Type B pancreatic cell (in vitro differentiated cells): ENCODE data around the gene FAM20C. TPM values are rescaled to one million over a fixed set of nuclear protein-coding genes. Genes with fewer than 3 reads are reported as not detected.

ENCODE experiments used
- DNase-seq: peaks from one replicate; pipeline ENCODE4 v3.0.0; 2021; ENCODE audit warnings: mixed read lengths; ENCODE audit not compliant: unreplicated experiment; ENCODE audit errors: extremely low spot score
- H3K27ac Mint-ChIP-seq: 2 replicates; pipeline ENCODE4 v1.8.0; 2021; ENCODE audit warnings: mild to moderate bottlenecking, mixed read lengths
- H3K27me3 Mint-ChIP-seq: 2 replicates; pipeline ENCODE4 v1.8.0; 2021; ENCODE audit warnings: mixed read lengths
- H3K36me3 Mint-ChIP-seq: 2 replicates; pipeline ENCODE4 v1.8.0; 2021; ENCODE audit warnings: mixed read lengths
- H3K4me1 Mint-ChIP-seq: one replicate; pipeline ENCODE4 v1.8.0; 2021; ENCODE audit warnings: mixed read lengths; ENCODE audit not compliant: unreplicated experiment
- H3K4me3 Mint-ChIP-seq: 2 replicates; pipeline ENCODE4 v1.8.0; 2021; ENCODE audit warnings: mild to moderate bottlenecking, mixed read lengths
- H3K9me3 Mint-ChIP-seq: 2 replicates; pipeline ENCODE4 v1.8.0; 2021; ENCODE audit warnings: mixed read lengths
- total RNA-seq: library from RNA; stranded (reverse); gene quantifications from 2 replicates; pipeline ENCODE4 v1.2.1, GENCODE V29; 2021; ENCODE audit warnings: low replicate concordance
- TF ChIP-seq, protein P1 (sequence below): fragments of 200-600 bp; sonication (generic); conservative IDR thresholded peaks from 2 replicates; pipeline ENCODE4 v1.5.0; 2021; ENCODE audit warnings: antibody characterized with exemption, mild to moderate bottlenecking

FAM20C gene
- total RNA-seq, 1 donor from 2014 or later, result 18.1 TPM

DNA sequence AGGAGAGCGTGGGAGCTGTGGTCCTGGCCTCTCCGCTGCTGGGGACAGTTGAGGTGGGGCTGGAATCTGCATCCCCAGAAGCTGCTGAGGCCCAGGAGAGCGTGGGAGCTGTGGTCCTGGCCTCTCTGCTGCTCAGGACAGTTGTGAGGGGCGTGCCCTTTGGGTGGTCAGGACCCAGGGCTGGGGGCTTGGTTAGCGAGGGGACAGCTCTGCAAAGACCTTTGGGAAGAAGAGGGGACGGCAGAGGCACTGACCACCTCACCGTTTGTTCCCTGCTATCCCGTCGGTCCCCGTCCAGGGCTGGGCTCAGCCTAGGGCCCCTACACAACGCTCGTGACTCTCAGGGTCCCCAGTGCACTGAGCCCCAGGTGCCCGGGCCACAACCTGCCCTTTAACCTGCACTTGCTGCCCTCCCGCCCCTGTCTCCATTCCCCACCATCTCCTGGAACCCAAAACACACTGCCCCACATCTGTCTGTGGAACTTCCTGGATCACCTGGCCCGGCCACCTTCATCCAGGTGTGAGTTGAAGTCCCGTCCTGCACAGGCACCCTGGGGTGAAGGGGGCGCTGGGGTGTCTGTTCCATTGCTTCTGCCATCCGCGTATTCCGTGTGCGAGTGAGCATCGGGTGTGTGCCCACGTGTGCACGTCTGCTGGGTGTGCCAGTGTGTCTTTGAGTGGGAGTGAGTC, 111.7 kb downstream of the FAM20C start:
- no peaks in the 10 kb centered on the region for H3K9me3 Mint-ChIP-seq
- TF ChIP-seq, protein P1, sequence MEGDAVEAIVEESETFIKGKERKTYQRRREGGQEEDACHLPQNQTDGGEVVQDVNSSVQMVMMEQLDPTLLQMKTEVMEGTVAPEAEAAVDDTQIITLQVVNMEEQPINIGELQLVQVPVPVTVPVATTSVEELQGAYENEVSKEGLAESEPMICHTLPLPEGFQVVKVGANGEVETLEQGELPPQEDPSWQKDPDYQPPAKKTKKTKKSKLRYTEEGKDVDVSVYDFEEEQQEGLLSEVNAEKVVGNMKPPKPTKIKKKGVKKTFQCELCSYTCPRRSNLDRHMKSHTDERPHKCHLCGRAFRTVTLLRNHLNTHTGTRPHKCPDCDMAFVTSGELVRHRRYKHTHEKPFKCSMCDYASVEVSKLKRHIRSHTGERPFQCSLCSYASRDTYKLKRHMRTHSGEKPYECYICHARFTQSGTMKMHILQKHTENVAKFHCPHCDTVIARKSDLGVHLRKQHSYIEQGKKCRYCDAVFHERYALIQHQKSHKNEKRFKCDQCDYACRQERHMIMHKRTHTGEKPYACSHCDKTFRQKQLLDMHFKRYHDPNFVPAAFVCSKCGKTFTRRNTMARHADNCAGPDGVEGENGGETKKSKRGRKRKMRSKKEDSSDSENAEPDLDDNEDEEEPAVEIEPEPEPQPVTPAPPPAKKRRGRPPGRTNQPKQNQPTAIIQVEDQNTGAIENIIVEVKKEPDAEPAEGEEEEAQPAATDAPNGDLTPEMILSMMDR, result no peak
- H3K4me1 Mint-ChIP-seq, result peaks cover 4% of the 10 kb centered on the region
- H3K36me3 Mint-ChIP-seq, result no peaks in the 10 kb centered on the region
- no peak for DNase-seq
- H3K27ac Mint-ChIP-seq, result no peak overlapping the region
- peaks cover 3% of the 10 kb centered on the region for H3K27me3 Mint-ChIP-seq
- no peak overlapping the region for H3K4me3 Mint-ChIP-seq

DNA sequence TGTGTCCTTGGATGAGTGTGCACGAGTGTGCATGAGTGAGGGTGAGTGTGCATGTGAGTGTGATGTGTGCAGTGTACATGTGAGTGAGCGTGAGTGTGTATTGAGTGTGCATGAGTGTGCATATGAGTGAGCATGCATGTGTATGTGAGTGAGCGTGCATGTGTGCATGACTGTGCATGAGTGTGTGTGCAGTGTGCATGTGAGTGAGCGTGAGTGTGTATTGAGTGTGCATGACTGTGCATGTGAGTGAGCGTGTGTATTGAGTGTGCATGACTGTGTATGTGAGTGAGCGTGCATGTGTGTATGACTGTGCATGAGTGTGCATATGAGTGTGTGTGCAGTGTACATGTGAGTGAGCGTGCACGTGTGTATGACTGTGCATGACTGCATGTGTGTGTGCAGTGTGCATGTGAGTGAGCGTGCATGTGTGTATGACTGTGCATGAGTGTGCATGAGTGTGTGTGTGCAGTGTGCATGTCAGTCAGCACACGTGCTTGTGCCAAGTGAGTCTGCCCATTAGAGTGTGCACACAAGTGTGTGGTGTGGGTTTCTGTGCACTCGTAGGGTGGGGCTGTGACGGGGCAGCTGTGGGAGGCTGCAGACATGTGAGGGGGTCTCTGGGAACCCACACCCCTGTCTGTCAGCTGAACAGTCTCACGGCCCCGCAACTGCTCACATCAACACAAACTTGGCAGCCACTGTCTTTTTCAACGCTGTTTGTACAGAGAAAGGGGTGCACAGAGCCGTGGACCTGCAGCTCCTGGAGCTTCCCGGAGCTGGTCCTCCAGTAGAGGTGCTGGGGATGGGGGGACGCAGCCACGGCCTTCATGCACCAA, 112.4 kb downstream of the FAM20C start:
- Mint-ChIP-seq H3K27me3 (peaks cover 3% of the 10 kb centered on the region), H3K9me3 (no peaks in the 10 kb centered on the region), H3K4me3 (no peak overlapping the region), H3K4me1 (peaks cover 4% of the 10 kb centered on the region), H3K36me3 (no peaks in the 10 kb centered on the region), H3K27ac (no peak overlapping the region)
- TF ChIP-seq, protein P1, result no peak
- DNase-seq, result no peak

DNA sequence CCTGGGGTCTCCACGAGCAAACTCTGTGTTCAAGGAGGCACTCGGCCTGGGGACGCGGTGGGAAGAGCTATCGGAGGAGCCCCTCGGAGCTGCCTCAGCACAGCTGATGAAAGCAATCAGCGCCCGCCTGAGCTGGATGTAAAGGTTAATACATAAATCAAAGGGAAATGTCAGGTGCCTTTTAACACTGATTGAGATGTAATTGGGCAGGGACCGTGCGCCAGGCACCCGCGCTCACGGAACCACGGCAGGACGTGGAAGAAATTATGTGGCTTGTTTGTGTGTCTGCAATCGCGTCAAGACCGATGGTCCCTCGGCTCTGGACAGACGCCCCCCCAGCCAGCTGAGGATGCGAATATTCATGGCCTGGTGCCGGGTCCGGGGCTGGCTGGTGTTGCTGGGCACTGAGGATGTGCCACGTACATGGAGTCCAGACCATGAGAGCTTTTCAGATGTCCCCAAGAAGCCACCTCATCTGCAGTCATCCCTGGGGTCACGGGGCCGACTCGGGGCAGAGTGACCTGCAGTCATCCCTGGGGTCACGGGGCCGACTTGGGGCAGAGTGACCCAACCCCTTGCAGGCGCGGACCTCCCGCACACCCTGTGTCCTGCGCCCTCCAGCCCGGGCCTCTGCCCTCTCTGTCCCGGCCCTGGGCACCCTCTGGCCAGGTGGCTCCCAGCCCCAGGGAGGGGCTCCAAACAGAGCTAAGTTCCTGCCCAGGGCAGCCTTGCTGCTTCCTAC, 113.2 kb downstream of the FAM20C start:
- H3K27me3 Mint-ChIP-seq, result peaks cover 3% of the 10 kb centered on the region
- H3K4me1 Mint-ChIP-seq, result peaks cover 4% of the 10 kb centered on the region
- no peaks in the 10 kb centered on the region for H3K36me3 Mint-ChIP-seq
- H3K9me3 Mint-ChIP-seq, result no peaks in the 10 kb centered on the region
- TF ChIP-seq, protein P1, result no peak
- DNase-seq, result no peak
- H3K27ac Mint-ChIP-seq, result no peak overlapping the region
- H3K4me3 Mint-ChIP-seq, result no peak overlapping the region

DNA sequence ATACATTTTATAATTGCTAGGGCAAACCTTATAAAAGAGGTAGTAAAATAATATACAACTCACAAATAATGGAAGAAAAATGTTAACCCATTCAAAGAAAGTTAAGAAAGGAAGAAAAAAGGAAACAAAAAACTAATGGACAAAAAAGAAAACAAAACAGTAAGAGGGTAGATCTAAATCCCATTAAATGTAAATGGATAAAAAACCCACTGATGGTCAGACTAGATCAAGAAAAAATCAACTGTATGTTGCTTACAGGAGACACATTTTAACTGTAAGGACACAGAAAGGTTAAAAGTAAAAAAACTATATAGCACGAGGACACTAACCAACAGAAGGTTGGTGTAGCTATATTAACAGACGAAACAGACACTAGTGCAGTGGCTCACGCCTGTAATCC, 115.6 kb downstream of the FAM20C start:
- TF ChIP-seq, protein P1, result no peak
- no peak for DNase-seq

DNA sequence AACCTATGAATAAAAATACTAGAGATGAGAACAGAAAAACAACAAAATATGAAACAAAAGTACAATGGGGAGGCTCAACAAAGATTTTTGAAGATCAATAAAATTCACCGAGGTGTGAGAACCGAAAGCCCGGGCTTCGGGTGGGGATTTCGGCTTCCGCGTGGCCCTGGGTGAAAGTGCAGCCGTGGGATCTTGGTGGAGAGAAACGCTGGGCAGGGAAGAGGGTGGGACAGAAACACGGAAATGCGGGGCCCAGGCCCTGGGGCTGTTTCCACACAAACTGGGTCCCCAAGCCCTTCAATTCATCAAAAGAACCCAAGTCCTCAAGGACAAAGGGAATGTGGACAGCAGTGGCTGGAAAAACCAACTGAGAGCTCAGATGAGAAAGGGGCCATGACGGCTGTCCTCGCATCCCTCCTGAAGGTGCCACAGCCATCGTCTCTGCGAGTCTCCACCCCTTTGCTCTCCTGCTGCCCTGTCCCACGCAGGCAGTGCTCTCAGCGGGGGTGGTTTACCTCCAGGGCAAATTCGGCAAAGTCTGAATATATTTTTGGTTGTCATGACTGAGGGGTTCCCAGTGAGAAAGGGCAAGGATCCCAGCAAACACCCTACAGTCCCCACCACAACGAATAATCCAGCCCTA, 117.3 kb downstream of the FAM20C start:
- Mint-ChIP-seq H3K27ac (no peak overlapping the region), H3K9me3 (no peaks in the 10 kb centered on the region), H3K4me3 (no peak overlapping the region), H3K27me3 (peaks cover 20% of the 10 kb centered on the region), H3K36me3 (no peaks in the 10 kb centered on the region), H3K4me1 (peaks cover 15% of the 10 kb centered on the region)
- TF ChIP-seq, protein P1, result no peak
- DNase-seq, result no peak

More for the DNA sequence above, 115.6 kb downstream of the FAM20C start:
- peaks cover 20% of the 10 kb centered on the region for H3K4me1 Mint-ChIP-seq
- H3K4me3 Mint-ChIP-seq, result no peak overlapping the region
- no peak overlapping the region for H3K27ac Mint-ChIP-seq
- H3K27me3 Mint-ChIP-seq, result peaks cover 14% of the 10 kb centered on the region
- no peaks in the 10 kb centered on the region for H3K9me3 Mint-ChIP-seq
- no peaks in the 10 kb centered on the region for H3K36me3 Mint-ChIP-seq
